HCT116 (cell line): ENCODE data around the gene FASN. TPM values are rescaled to one million over a fixed set of nuclear protein-coding genes. Genes with fewer than 3 reads are reported as not detected.

Source experiments
- ATAC-seq: fragments of 200-7000 bp; cut with Tn5 transposase; 2 replicates; pipeline ENCODE4 v1.9.1; 2020; ENCODE audit warnings: mild to moderate bottlenecking, moderate library complexity
- BruUV-seq: library from RNA; stranded (reverse); fragments of 400-500 nt; replicated peaks from 2 replicates; lab custom pipeline; 2021; lab: Mats Ljungman, UMichigan
- CTCF ChIA-PET: fragments of 300-600 bp; sonication (Branson Sonifier 250); formaldehyde crosslinking; loops from one replicate; lab custom pipeline; 2021; ENCODE audit warnings: antibody characterized with exemption; lab: Charles Lee
- POLR2A ChIA-PET: fragments of 300-600, 350-600 bp; sonication (Branson Sonifier 250); formaldehyde crosslinking; loops from one replicate; lab custom pipeline; 2021; ENCODE audit warnings: antibody characterized with exemption; lab: Charles Lee
- RAD21 ChIA-PET, 2 experiments: fragments of 300-600 bp; sonication (Branson Sonifier 250); formaldehyde crosslinking; loops; one replicate each; lab custom pipeline; 2023; ENCODE audit warnings: low total read pairs in 2 of 2; ENCODE audit not compliant: uncharacterized antibody in 2 of 2, unreplicated experiment in 2 of 2, low non-redundant PET in 1 of 2; lab: Charles Lee
- DNase-seq: peaks from one replicate; pipeline ENCODE4 v3.0.0-alpha.2; 2010; ENCODE audit warnings: low read depth, low spot score
- H2AFZ ChIP-seq: fragments of 200-600 bp; shearing (Covaris generic), sonication (generic); 2 replicates; pipeline ENCODE4 v1.6.1; 2017; ENCODE audit warnings: low read depth, mixed run types, mixed read lengths, antibody characterized with exemption, low read length; ENCODE audit not compliant: poor library complexity, severe bottlenecking
- H3K27ac ChIP-seq: 2 replicates; pipeline ENCODE4 v1.5.1; 2012; ENCODE audit warnings: low read depth, low read length
- H3K27me3 ChIP-seq: fragments of 200-600 bp; sonication (generic); 2 replicates; pipeline ENCODE4 v1.6.1; 2016; ENCODE audit warnings: mixed run types, low read length, mixed read lengths; ENCODE audit not compliant: insufficient read depth
- H3K36me3 ChIP-seq, 2 experiments: fragments of 200-500 bp in 1 of 2; fragments of 200-600 bp in 1 of 2; sonication (Bioruptor generic) in 1 of 2; sonication (generic) in 1 of 2; 2 replicates each; pipeline versions ENCODE4 v1.5.1 to v1.6.1; 2014 to 2016; ENCODE audit warnings: low read length in 2 of 2, inconsistent platforms in 1 of 2, mixed read lengths in 1 of 2, mixed run types in 1 of 2; ENCODE audit not compliant: insufficient read depth in 2 of 2, control insufficient read depth in 1 of 2
- H3K4me1 ChIP-seq, 2 experiments: fragments of 200-600 bp in 1 of 2; sonication (generic) in 1 of 2; 2 replicates each; pipeline versions ENCODE4 v1.5.1 to v1.6.1; 2012 to 2017; ENCODE audit warnings: low read length in 2 of 2, inconsistent platforms in 1 of 2, mild to moderate bottlenecking in 1 of 2, mixed read lengths in 1 of 2, mixed run types in 1 of 2, moderate library complexity in 1 of 2; ENCODE audit not compliant: insufficient read depth in 2 of 2, control insufficient read depth in 1 of 2
- H3K4me2 ChIP-seq: fragments of 200-600 bp; sonication (generic); 2 replicates; pipeline ENCODE4 v1.6.1; 2017; ENCODE audit warnings: mixed run types, low read length, mixed read lengths
- H3K4me3 ChIP-seq, 2 experiments: fragments of 200-600 bp in 1 of 2; sonication (generic) in 1 of 2; replicated peaks in 1 of 2; 2 replicates each; pipeline ENCODE4 v1.5.1; 2011 to 2016; ENCODE audit warnings: low read length in 2 of 2, control low read depth in 1 of 2, low read depth in 1 of 2, mild to moderate bottlenecking in 1 of 2, mixed read lengths in 1 of 2, mixed run types in 1 of 2
- H3K79me2 ChIP-seq: fragments of 200-600 bp; sonication (generic); 2 replicates; pipeline ENCODE4 v1.6.1; 2017; ENCODE audit warnings: mild to moderate bottlenecking, mixed run types, low read length, moderate library complexity, mixed read lengths; ENCODE audit not compliant: insufficient read depth
- H3K9ac ChIP-seq: fragments of 200-600 bp; sonication (generic); 2 replicates; pipeline ENCODE4 v1.6.1; 2016; ENCODE audit warnings: low read length, mixed read lengths
- H3K9me2 ChIP-seq: fragments of 200-600 bp; sonication (generic), shearing (Covaris generic); 2 replicates; pipeline ENCODE4 v1.6.1; 2017; ENCODE audit warnings: mixed run types, mild to moderate bottlenecking, moderate library complexity; ENCODE audit not compliant: insufficient read depth
- H3K9me3 ChIP-seq, 2 experiments: fragments of 200-500 bp in 1 of 2; fragments of 200-600 bp in 1 of 2; sonication (Bioruptor generic) in 1 of 2; sonication (generic) in 1 of 2; 2 replicates each; pipeline ENCODE4 v1.6.1; 2014 to 2017; ENCODE audit warnings: low read length in 2 of 2, mixed read lengths in 2 of 2, inconsistent platforms in 1 of 2, low read depth in 1 of 2, mild to moderate bottlenecking in 1 of 2, mixed run types in 1 of 2, moderate library complexity in 1 of 2; ENCODE audit not compliant: control insufficient read depth in 1 of 2, insufficient read depth in 1 of 2
- H4K20me1 ChIP-seq: fragments of 200-600 bp; sonication (generic), shearing (Covaris generic); 2 replicates; pipeline ENCODE4 v1.6.1; 2017; ENCODE audit warnings: mixed run types, mild to moderate bottlenecking, moderate library complexity; ENCODE audit not compliant: insufficient read depth
- FOSL1 ChIP-seq: IDR thresholded peaks from 2 replicates; pipeline ENCODE4 v1.6.1; 2012; ENCODE audit warnings: low read depth
- ZFX ChIP-seq: fragments of 450-650 bp; IDR thresholded peaks from 2 replicates; pipeline ENCODE4 v1.6.1; 2017
- intact Hi-C: fragments of 100-400 bp; cut with micrococcal nuclease; formaldehyde crosslinking; loops from 2 replicates; pipeline ENCODE4 v1.10.0; 2022
- total RNA-seq: library from RNA; stranded (reverse); gene quantifications from one replicate; pipeline ENCODE4 v1.2.1, GENCODE V29; 2021; ENCODE audit not compliant: unreplicated experiment
- TF ChIP-seq, protein P1 (sequence below): IDR thresholded peaks from 2 replicates; pipeline ENCODE4 v1.6.1; 2012; ENCODE audit warnings: low read depth
- TF ChIP-seq, protein P2 (sequence below): IDR thresholded peaks from 2 replicates; pipeline ENCODE4 v1.6.1; 2012

The FASN gene
- total RNA-seq, 1 experiment from 2014 or later = 754 TPM

DNA sequence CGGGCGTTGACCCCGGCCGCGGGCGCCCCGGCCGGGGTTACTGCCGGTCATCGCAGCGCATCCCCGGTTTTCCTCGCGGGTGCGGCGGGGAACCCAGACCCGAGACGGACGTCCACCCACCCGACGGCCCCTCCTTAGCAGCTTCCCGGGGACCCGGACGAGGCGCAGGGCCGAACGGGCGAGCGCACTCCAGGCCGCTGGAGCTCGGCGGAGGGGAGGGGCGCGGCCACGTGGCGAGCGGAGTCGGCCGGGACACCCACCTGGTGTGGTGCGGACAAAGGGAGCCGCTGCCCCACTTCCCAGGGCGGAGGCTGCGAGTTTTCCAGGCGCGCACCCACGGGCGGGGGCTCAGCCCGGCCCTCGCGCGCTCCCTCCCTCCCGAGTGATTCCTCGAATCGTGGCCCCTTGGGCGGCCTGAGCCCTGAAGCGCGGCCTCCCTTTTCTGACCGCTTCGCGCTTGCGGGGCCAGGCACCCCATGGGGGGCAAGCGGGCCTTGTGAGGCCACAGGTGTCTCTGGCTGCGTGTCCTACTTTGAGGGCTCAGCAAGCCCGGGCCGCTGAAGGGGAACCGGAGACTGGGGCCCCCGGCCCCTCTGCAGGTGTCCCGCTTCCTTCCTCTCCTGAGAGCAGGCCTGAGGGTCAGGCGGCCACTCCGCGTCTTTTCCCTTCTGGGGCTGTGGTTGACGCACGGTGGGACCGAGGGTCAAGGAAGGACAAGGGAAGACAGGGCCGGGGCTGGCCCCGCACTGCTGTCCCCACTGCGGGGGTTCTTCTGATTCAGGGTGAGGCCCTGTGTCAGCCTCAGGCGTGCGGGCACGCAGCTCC lies 1.1 kb upstream of the FASN start:
- H3K4me1 ChIP-seq = peaks cover 27 to 55% of the 10 kb centered on the region in 2 experiments
- peaks cover 47% of the 10 kb centered on the region for H3K79me2 ChIP-seq
- POLR2A ChIA-PET = interaction anchor here (0.6 to 1.9 kb wide), 8 partner anchors 8 to 193 kb away, joined by 3 to 11 read pairs (median 4); partner anchors contain the start of genes CENPX, DCXR and LRRC45
- DNase-seq (no peak), ATAC-seq (peak; percentile 20)
- CTCF ChIA-PET = interaction anchor here (1.0 to 1.5 kb wide), 4 partner anchors 61 to 140 kb away, joined by 3 to 9 read pairs (median 4); partner anchors contain the start of genes DCXR and RAC3
- H3K4me2 ChIP-seq = peak overlapping the region; percentile 80
- H2AFZ ChIP-seq = no peak overlapping the region
- BruUV-seq = no TSS peak
- H3K9ac ChIP-seq = peak overlapping the region; percentile 98
- H3K9me3 ChIP-seq = no peaks in the 10 kb centered on the region
- TF ChIP-seq, protein P1, sequence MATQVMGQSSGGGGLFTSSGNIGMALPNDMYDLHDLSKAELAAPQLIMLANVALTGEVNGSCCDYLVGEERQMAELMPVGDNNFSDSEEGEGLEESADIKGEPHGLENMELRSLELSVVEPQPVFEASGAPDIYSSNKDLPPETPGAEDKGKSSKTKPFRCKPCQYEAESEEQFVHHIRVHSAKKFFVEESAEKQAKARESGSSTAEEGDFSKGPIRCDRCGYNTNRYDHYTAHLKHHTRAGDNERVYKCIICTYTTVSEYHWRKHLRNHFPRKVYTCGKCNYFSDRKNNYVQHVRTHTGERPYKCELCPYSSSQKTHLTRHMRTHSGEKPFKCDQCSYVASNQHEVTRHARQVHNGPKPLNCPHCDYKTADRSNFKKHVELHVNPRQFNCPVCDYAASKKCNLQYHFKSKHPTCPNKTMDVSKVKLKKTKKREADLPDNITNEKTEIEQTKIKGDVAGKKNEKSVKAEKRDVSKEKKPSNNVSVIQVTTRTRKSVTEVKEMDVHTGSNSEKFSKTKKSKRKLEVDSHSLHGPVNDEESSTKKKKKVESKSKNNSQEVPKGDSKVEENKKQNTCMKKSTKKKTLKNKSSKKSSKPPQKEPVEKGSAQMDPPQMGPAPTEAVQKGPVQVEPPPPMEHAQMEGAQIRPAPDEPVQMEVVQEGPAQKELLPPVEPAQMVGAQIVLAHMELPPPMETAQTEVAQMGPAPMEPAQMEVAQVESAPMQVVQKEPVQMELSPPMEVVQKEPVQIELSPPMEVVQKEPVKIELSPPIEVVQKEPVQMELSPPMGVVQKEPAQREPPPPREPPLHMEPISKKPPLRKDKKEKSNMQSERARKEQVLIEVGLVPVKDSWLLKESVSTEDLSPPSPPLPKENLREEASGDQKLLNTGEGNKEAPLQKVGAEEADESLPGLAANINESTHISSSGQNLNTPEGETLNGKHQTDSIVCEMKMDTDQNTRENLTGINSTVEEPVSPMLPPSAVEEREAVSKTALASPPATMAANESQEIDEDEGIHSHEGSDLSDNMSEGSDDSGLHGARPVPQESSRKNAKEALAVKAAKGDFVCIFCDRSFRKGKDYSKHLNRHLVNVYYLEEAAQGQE = no peak
- TF ChIP-seq, protein P2, sequence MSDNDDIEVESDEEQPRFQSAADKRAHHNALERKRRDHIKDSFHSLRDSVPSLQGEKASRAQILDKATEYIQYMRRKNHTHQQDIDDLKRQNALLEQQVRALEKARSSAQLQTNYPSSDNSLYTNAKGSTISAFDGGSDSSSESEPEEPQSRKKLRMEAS = peak; percentile 74; the same call in 1 of the 2 replicates
- TF ChIP-seq ZFX (peak; percentile 96), FOSL1 (no peak)
- TF ChIP-seq, all 23 proteins: peak for 2
- no peaks in the 10 kb centered on the region for H3K9me2 ChIP-seq
- intact Hi-C loops = loop anchor here (2.0 kb wide), 1 partner anchor 62 kb away; the partner anchor contains the start of gene DCXR
- peak overlapping the region; percentile 99 for H3K27ac ChIP-seq
- peaks cover 3% of the 10 kb centered on the region; the same call in 1 of the 2 replicates for H4K20me1 ChIP-seq
- H3K27me3 ChIP-seq = no peaks in the 10 kb centered on the region
- peak overlapping the region; percentile 64 to 78 for H3K4me3 ChIP-seq
- RAD21 ChIA-PET = no interaction called here
- H3K36me3 ChIP-seq = peaks cover 17 to 40% of the 10 kb centered on the region in 2 experiments; a peak in 3 of 4 replicates
